Endometrial microvascular endothelial cells (primary cell): ENCODE data around the gene TMEM63C. TPM values are rescaled to one million over a fixed set of nuclear protein-coding genes. Genes with fewer than 3 reads are reported as not detected.
"Not testable (repeated sequence)": the region's sequence is repeated elsewhere in the genome, so short reads cannot be mapped to it uniquely, and the experiment has no call there.

Experiments
- in situ Hi-C: cut with HindIII; loops from 2 replicates; pipeline ENCODE4 v1.10.0; 2017; ENCODE audit warnings: low sequenced_read_pairs, low pct_unique_long_range_greater_than_20kb; ENCODE audit errors: inconsistent ontology term
- total RNA-seq: library from RNA; depleted of rRNA; stranded (reverse); fragments of >200 nt; gene quantifications from one replicate; pipeline ENCODE4 v1.2.3, GENCODE V29; 2015; ENCODE audit errors: inconsistent ontology term

The TMEM63C gene
- total RNA-seq, 1 donor from 2014 or later = not detected

GRCh38 chr14:77153802-77154201 is 27.8 kb upstream of the TMEM63C start:
- in situ Hi-C loops = no loop called here

DNA sequence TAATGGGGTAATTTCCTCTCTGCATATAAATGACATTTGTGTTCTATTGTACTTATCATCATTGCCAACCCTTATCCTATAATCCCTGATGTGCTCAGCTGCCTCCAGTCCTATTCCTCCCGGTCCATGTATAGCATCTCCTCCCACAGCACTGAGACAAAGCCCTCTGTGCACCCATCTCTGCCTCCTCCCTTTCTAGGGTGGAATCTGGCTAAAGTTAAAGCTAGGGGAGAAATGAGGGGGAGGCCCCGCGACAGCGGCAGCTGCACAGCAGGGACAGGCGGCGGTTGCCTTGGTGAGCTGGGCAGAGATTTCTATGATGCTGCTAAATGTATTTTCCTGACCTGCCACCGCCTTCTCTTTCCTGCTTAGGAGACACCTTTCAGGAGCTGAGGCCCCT is 27.2 kb upstream of the TMEM63C start:
- in situ Hi-C loops = no loop called here

- in situ Hi-C loops = no loop called here
Measured at GRCh38 chr14:77155083-77155482, 26.5 kb upstream of the TMEM63C start.

- in situ Hi-C loops = no loop called here
Measured at GRCh38 chr14:77157740-77158139, 23.9 kb upstream of the TMEM63C start.

- in situ Hi-C loops = no loop called here
Measured at GRCh38 chr14:77158175-77158881, 23.3 kb upstream of the TMEM63C start.

DNA sequence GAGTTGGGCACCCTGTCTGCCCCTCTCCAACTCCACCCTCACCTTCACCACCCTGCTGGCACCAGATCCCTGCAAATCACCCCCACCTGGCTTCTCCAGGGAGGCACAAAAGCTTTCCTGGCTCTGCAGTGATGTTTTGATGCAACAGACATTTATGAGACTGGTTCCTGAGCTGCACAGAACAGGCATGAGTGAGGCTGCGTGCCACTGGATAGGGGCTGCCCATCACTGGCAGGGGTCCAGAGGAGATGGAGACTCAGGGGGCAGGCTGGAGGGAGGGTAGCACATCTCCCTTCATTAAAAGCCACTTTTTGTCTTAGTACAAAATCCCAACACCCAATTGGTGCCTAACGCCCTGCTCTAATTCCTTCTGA is 22.7 kb upstream of the TMEM63C start:
- in situ Hi-C loops = no loop called here

- in situ Hi-C loops = no loop called here
Measured at GRCh38 chr14:77161011-77161410, 20.6 kb upstream of the TMEM63C start.

DNA sequence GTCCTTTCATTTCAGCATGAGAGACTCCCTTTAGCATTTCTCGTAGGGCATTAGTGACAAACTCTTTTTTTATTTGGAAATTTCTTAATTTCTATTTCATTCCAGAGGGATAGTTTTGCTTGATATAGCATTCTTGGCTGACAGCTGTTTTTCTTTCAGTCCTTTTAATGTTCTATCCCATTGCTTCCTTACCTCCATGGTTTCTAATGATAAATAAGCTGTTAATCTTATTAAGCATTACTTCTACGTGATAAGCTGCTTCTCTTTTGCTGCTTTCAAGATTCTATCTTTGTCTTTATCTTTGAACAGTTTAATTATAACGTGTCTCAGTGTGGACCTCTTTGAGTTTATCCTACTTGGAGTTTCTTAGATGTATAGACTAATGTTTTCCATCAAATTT is 11.6 kb upstream of the TMEM63C start:
- in situ Hi-C loops = no loop called here

GRCh38 chr14:77172916-77173315 is 8.7 kb upstream of the TMEM63C start:
- in situ Hi-C loops = no loop called here

DNA sequence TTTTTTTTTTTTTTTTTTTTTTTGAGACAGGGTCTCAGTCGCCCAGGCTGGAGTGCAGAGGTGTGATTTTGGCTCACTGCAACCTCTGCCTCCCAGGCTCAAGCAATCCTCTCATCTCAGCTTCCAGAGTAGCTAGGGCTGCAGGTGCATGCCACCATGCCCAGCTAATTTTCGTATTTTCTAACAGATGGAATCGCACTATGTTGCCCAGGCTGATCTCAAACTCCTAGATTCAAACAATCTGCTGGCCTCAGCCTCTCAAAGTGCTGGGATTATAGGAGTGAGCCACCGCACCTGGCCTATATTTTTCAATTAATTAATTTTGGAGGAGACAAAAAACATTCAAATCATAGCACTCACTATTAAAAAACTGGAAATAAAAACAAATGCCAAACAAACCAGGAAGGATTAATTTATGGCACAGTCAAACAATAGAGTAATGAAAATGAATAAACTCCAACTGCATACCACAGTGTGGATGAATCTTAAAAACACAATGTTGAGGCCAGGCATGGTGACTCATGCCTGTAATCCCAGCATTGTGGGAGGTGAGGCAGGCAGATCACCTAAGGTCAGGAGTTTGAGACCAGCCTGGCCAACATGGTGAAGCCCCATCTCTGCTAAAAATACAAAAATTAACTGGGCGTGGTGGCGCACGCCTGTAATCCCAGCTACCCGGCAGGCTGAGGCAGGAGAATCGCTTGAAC is 7.5 kb upstream of the TMEM63C start:
- in situ Hi-C loops = not testable (repeated sequence)

DNA sequence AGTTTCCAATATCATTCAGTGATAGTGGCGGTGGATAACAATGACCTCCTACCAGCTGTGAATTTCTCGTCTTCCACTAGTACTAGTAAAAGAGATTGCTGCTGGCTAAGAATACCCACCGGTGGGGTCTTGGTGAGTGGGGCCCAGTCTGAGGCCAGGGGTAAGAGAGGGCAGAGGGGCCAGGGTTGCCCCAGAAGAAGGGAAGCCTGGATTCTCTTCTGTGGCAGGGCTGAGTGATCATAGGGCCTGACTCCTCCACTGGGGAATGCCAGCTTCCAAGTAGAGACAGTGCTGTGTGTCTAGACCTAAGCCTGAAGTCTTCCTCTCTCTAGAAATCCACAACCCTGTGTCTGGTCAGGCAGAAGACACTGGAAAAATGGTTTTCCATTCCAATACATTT is 5.8 kb upstream of the TMEM63C start:
- in situ Hi-C loops = no loop called here

- in situ Hi-C loops = no loop called here
Measured at GRCh38 chr14:77177702-77178101, 3.9 kb upstream of the TMEM63C start.

- in situ Hi-C loops = no loop called here
Measured at GRCh38 chr14:77178656-77179055, 2.9 kb upstream of the TMEM63C start.

GRCh38 chr14:77180726-77181602 is 634 bp upstream of the TMEM63C start:
- in situ Hi-C loops = no loop called here

GRCh38 chr14:77183896-77184295 is 2.3 kb downstream of the TMEM63C start:
- in situ Hi-C loops = no loop called here

- in situ Hi-C loops = no loop called here
Measured at GRCh38 chr14:77184396-77185092, 2.9 kb downstream of the TMEM63C start.

DNA sequence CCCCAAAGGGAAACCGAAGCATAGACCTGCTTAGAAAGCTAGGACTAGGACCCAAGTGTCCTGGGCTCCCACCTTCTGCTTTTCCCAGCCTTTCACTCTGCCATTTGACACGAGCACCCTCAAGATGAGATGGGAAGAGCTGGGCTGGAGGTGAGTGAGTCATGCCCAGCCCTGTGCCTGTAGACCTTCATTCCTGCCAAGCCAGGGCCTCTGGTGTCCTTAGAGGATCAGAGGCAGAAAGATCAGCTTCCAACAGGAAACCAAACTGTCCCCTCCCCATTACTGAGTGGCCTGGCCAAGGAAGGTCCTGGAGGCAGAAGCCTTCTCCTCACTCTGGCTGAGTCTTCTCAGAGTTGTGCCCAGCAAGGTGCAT is 3.5 kb downstream of the TMEM63C start:
- in situ Hi-C loops = no loop called here

- in situ Hi-C loops = no loop called here
Measured at GRCh38 chr14:77186911-77187648, 5.5 kb downstream of the TMEM63C start.

GRCh38 chr14:77187649-77188012 is 6.0 kb downstream of the TMEM63C start:
- in situ Hi-C loops = no loop called here
